ENCODE measurements around the gene PLXNA2. TPM values are rescaled to one million over a fixed set of nuclear protein-coding genes. Genes with fewer than 3 reads are reported as not detected.

The PLXNA2 gene
- total RNA-seq, 1 experiment from 2014 or later, result 0.89 TPM

GRCh38 chr1:208221291-208221622 is 22.9 kb downstream of the PLXNA2 start:
- ATAC-seq, result no peak
- intact Hi-C loops (cut with micrococcal nuclease), result no loop called here

GRCh38 chr1:208219659-208220282 is 24.4 kb downstream of the PLXNA2 start:
- H3K4me2 ChIP-seq (ENCODE audit: low read length), result no peak overlapping the region
- no peaks in the 10 kb centered on the region for H3K79me2 ChIP-seq (ENCODE audit: insufficient read depth, low read length)
- no peak overlapping the region for H3K27ac ChIP-seq (ENCODE audit: low read depth, low read length)
- ATAC-seq (no peak), DNase-seq (ENCODE audit: low read depth, low spot score) (no peak)
- H3K27me3 ChIP-seq (ENCODE audit: insufficient read depth, low read length), result peaks cover 9% of the 10 kb centered on the region
- ChIA-PET POLR2A (no interaction called here), CTCF (no interaction called here), RAD21 (ENCODE audit: low non-redundant PET in 1 of 2, low total read pairs in 2 of 2, uncharacterized antibody in 2 of 2, unreplicated experiment in 2 of 2) (no interaction called here)
- H3K4me1 ChIP-seq (ENCODE audit: control insufficient read depth in 1 of 2, insufficient read depth in 2 of 2, low read length in 2 of 2), result peaks cover 0 to 12% of the 10 kb centered on the region in 2 experiments; a peak in 2 of 4 replicates
- no peaks in the 10 kb centered on the region for H3K9me3 ChIP-seq (ENCODE audit: control insufficient read depth in 1 of 2, insufficient read depth in 1 of 2, low read depth in 1 of 2, low read length in 2 of 2)
- BruUV-seq (replicated peaks), result no TSS peak
- H3K9me2 ChIP-seq (ENCODE audit: insufficient read depth), result no peaks in the 10 kb centered on the region
- no peak overlapping the region for H2AFZ ChIP-seq (ENCODE audit: low read depth, low read length, poor library complexity, severe bottlenecking)
- intact Hi-C loops (cut with micrococcal nuclease), result no loop called here
- no peak overlapping the region for H3K4me3 ChIP-seq (replicated peaks in 1 of 2; ENCODE audit: low read depth in 1 of 2, low read length in 2 of 2)
- H4K20me1 ChIP-seq (ENCODE audit: insufficient read depth), result no peaks in the 10 kb centered on the region
- H3K36me3 ChIP-seq (ENCODE audit: control insufficient read depth in 1 of 2, insufficient read depth in 2 of 2, low read length in 2 of 2), result no peaks in the 10 kb centered on the region
- no peak overlapping the region for H3K9ac ChIP-seq (ENCODE audit: low read length)
- TF ChIP-seq YY1 (IDR thresholded peaks at IDR 0.05; ENCODE audit: extremely low read depth, insufficient replicate concordance, low read depth, low read length) (no peak), SIN3A (IDR thresholded peaks at IDR 0.05; ENCODE audit: low read depth) (no peak), EGR1 (IDR thresholded peaks at IDR 0.05; ENCODE audit: low read depth) (no peak), POLR2A (IDR thresholded peaks at IDR 0.05; ENCODE audit: borderline replicate concordance, extremely low read depth, insufficient read depth, insufficient read length) (no peak), CBX3 (IDR thresholded peaks at IDR 0.05; ENCODE audit: low read depth) (no peak), ZNF274 (IDR thresholded peaks at IDR 0.05; ENCODE audit: low read depth, low read length) (no peak), REST (IDR thresholded peaks at IDR 0.05; ENCODE audit: low read depth) (no peak), CEBPB (IDR thresholded peaks at IDR 0.05; ENCODE audit: low read depth) (no peak), SP1 (IDR thresholded peaks at IDR 0.05; ENCODE audit: low read depth) (no peak), ATF3 (IDR thresholded peaks at IDR 0.05) (no peak)

More at GRCh38 chr1:208221291-208221622, 22.9 kb downstream of the PLXNA2 start:
- no TSS peak for BruUV-seq (replicated peaks)
- DNase-seq (ENCODE audit: low read depth, low spot score), result no peak
- Histone ChIP-seq H3K9ac (ENCODE audit: low read length) (no peak overlapping the region), H3K9me3 (ENCODE audit: control insufficient read depth in 1 of 2, insufficient read depth in 1 of 2, low read depth in 1 of 2, low read length in 2 of 2) (no peaks in the 10 kb centered on the region), H2AFZ (ENCODE audit: low read depth, low read length, poor library complexity, severe bottlenecking) (no peak overlapping the region), H3K4me2 (ENCODE audit: low read length) (no peak overlapping the region), H3K27me3 (ENCODE audit: insufficient read depth, low read length) (peaks cover 4% of the 10 kb centered on the region), H3K4me1 (ENCODE audit: control insufficient read depth in 1 of 2, insufficient read depth in 2 of 2, low read length in 2 of 2) (peaks cover 0 to 12% of the 10 kb centered on the region in 2 experiments; a peak in 2 of 4 replicates), H3K79me2 (ENCODE audit: insufficient read depth, low read length) (no peaks in the 10 kb centered on the region), H3K4me3 (replicated peaks in 1 of 2; ENCODE audit: low read depth in 1 of 2, low read length in 2 of 2) (no peak overlapping the region), H3K27ac (ENCODE audit: low read depth, low read length) (no peak overlapping the region), H3K9me2 (ENCODE audit: insufficient read depth) (no peaks in the 10 kb centered on the region), H3K36me3 (ENCODE audit: control insufficient read depth in 1 of 2, insufficient read depth in 2 of 2, low read length in 2 of 2) (no peaks in the 10 kb centered on the region), H4K20me1 (ENCODE audit: insufficient read depth) (no peaks in the 10 kb centered on the region)
- TF ChIP-seq EGR1 (IDR thresholded peaks at IDR 0.05; ENCODE audit: low read depth) (no peak), YY1 (IDR thresholded peaks at IDR 0.05; ENCODE audit: extremely low read depth, insufficient replicate concordance, low read depth, low read length) (no peak), RAD21 (IDR thresholded peaks at IDR 0.05; ENCODE audit: low read depth) (no peak), MAX (IDR thresholded peaks at IDR 0.05) (no peak), ELF1 (IDR thresholded peaks at IDR 0.05; ENCODE audit: borderline replicate concordance, low read depth) (no peak)
- TF ChIP-seq, protein P1, sequence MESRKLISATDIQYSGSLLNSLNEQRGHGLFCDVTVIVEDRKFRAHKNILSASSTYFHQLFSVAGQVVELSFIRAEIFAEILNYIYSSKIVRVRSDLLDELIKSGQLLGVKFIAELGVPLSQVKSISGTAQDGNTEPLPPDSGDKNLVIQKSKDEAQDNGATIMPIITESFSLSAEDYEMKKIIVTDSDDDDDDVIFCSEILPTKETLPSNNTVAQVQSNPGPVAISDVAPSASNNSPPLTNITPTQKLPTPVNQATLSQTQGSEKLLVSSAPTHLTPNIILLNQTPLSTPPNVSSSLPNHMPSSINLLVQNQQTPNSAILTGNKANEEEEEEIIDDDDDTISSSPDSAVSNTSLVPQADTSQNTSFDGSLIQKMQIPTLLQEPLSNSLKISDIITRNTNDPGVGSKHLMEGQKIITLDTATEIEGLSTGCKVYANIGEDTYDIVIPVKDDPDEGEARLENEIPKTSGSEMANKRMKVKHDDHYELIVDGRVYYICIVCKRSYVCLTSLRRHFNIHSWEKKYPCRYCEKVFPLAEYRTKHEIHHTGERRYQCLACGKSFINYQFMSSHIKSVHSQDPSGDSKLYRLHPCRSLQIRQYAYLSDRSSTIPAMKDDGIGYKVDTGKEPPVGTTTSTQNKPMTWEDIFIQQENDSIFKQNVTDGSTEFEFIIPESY (IDR thresholded peaks at IDR 0.05; ENCODE audit: extremely low read depth, insufficient replicate concordance, low read length), result no peak
- RAD21 ChIA-PET (ENCODE audit: low non-redundant PET in 1 of 2, low total read pairs in 2 of 2, uncharacterized antibody in 2 of 2, unreplicated experiment in 2 of 2), result no interaction called here
- POLR2A ChIA-PET, result no interaction called here
- CTCF ChIA-PET, result no interaction called here

Measured in HCT116 (cell line).